Right ventricle myocardium inferior (tissue), 1 donor: ENCODE measurements around the gene TMEM40. TPM values are rescaled to one million over a fixed set of nuclear protein-coding genes. Genes with fewer than 3 reads are reported as not detected.
"Not testable (repeated sequence)": the region's sequence is repeated elsewhere in the genome, so short reads cannot be mapped to it uniquely, and the experiment has no call there.

Experiments
- ATAC-seq: fragments of 200-7000 bp; cut with Tn5 transposase; one replicate; pipeline ENCODE4 v1.9.1; 2020; ENCODE audit warnings: mild to moderate bottlenecking, moderate library complexity
- DNase-seq: peaks from one replicate; pipeline ENCODE4 v3.0.0; 2021; ENCODE audit errors: missing footprints
- intact Hi-C: fragments of 100-400 bp; cut with DNase I; formaldehyde crosslinking; loops from one replicate; pipeline ENCODE4 v1.11.0; 2022
- total RNA-seq: library from RNA; stranded (reverse); fragmentation: NEBNext Ultra II Directional; extraction: Animal tissue kit (Norgen Biotek cat#: 25700); gene quantifications from one replicate; pipeline ENCODE4 v1.2.1, GENCODE V29; 2021
- donor health status: DM: no; HTN: yes; CAD: no; lungs with severe emphysema.

Gene TMEM40
- total RNA-seq, 1 donor from 2014 or later = 4.2 TPM

- DNase-seq = no peak
- intact Hi-C loops = no loop called here
- no peak for ATAC-seq
Observed at GRCh38 chr3:12730506-12731242, 28.4 kb downstream of the TMEM40 start.

- ATAC-seq = peak; percentile 89
- DNase-seq = no peak
- intact Hi-C loops = loop anchor here (1.0 kb wide), 1 partner anchor 67 kb away; the partner anchor contains the start of gene CAND2
Observed at GRCh38 chr3:12729051-12729651, 29.9 kb downstream of the TMEM40 start.

- no peak for ATAC-seq
- intact Hi-C loops = no loop called here
- no peak for DNase-seq
Observed at GRCh38 chr3:12727937-12728336, 31.1 kb downstream of the TMEM40 start.

- DNase-seq (no peak), ATAC-seq (no peak)
- intact Hi-C loops = no loop called here
Observed at GRCh38 chr3:12727481-12727880, 31.6 kb downstream of the TMEM40 start.

GRCh38 chr3:12725436-12725835 is 33.6 kb downstream of the TMEM40 start:
- intact Hi-C loops = no loop called here
- ATAC-seq = no peak

GRCh38 chr3:12724794-12725193 is 34.3 kb downstream of the TMEM40 start:
- no peak for ATAC-seq
- DNase-seq = no peak
- intact Hi-C loops = loop anchor here (5.0 kb wide), 2 partner anchors 33 to 62 kb away; partner anchors contain the start of genes RAF1 and TMEM40

More at GRCh38 chr3:12725436-12725835, 33.6 kb downstream of the TMEM40 start:
- DNase-seq = no peak

GRCh38 chr3:12723362-12723761 is 35.7 kb downstream of the TMEM40 start:
- intact Hi-C loops = loop anchor here (5.0 kb wide), 2 partner anchors 34 to 61 kb away; partner anchors contain the start of genes RAF1 and TMEM40
- not testable (repeated sequence) for DNase-seq, ATAC-seq

GRCh38 chr3:12722226-12722625 is 36.8 kb downstream of the TMEM40 start:
- DNase-seq (no peak), ATAC-seq (no peak)
- intact Hi-C loops = loop anchor here (5.0 kb wide), 2 partner anchors 35 to 60 kb away; partner anchors contain the start of genes RAF1 and TMEM40

- ATAC-seq = peak; percentile 96
- intact Hi-C loops = loop anchor here (5.0 kb wide), 2 partner anchors 37 to 58 kb away; partner anchors contain the start of genes RAF1 and TMEM40
- DNase-seq = peak; percentile 83
Observed at GRCh38 chr3:12719984-12720898, 38.8 kb downstream of the TMEM40 start.

GRCh38 chr3:12719541-12719940 is 39.5 kb downstream of the TMEM40 start:
- intact Hi-C loops = no loop called here
- peak; percentile 7 for ATAC-seq

GRCh38 chr3:12716605-12717151 is 42.4 kb downstream of the TMEM40 start:
- ATAC-seq (no peak), DNase-seq (no peak)
- intact Hi-C loops = no loop called here

More at GRCh38 chr3:12719541-12719940, 39.5 kb downstream of the TMEM40 start:
- no peak for DNase-seq

- intact Hi-C loops = no loop called here
- DNase-seq (no peak), ATAC-seq (no peak)
Observed at GRCh38 chr3:12714278-12714677, 44.8 kb downstream of the TMEM40 start.

GRCh38 chr3:12710062-12710461 is 49.0 kb downstream of the TMEM40 start:
- intact Hi-C loops = no loop called here
- ATAC-seq = no peak
- no peak for DNase-seq

GRCh38 chr3:12709334-12709733 is 49.7 kb downstream of the TMEM40 start:
- intact Hi-C loops = loop anchor here (5.0 to 10.0 kb wide), 4 partner anchors 58 to 155 kb away; partner anchors contain the start of genes MKRN2 and RPL32
- ATAC-seq (no peak), DNase-seq (no peak)

- ATAC-seq (no peak), DNase-seq (no peak)
- intact Hi-C loops = loop anchor here (5.0 to 10.0 kb wide), 4 partner anchors 59 to 154 kb away; partner anchors contain the start of genes MKRN2 and RPL32
Observed at GRCh38 chr3:12708584-12709192, 50.4 kb downstream of the TMEM40 start.

- intact Hi-C loops = loop anchor here (5.0 to 10.0 kb wide), 4 partner anchors 60 to 153 kb away; partner anchors contain the start of genes MKRN2 and RPL32
- ATAC-seq = no peak
- DNase-seq = no peak
Observed at GRCh38 chr3:12707449-12707848, 51.6 kb downstream of the TMEM40 start.

GRCh38 chr3:12706504-12707253 is 52.4 kb downstream of the TMEM40 start:
- ATAC-seq (peak; percentile 85), DNase-seq (no peak)
- intact Hi-C loops = loop anchor here (5.0 to 10.0 kb wide), 4 partner anchors 61 to 152 kb away; partner anchors contain the start of genes MKRN2 and RPL32
